Daoy (cell line): ENCODE measurements around the gene UVRAG. TPM values are rescaled to one million over a fixed set of nuclear protein-coding genes. Genes with fewer than 3 reads are reported as not detected.

Source experiments
- DNase-seq: peaks from one replicate; pipeline ENCODE4 v3.0.0-alpha.2; 2015; ENCODE audit warnings: low read depth
- total RNA-seq: library from RNA; depleted of rRNA; stranded (reverse); fragments of >200 nt; shearing (Covaris generic); gene quantifications from 2 replicates; pipeline ENCODE4 v1.2.3, GENCODE V29; 2014

The UVRAG gene
- total RNA-seq, 1 experiment from 2014 or later = 9.9 TPM

GRCh38 chr11:76162336-76163288 lies 347.6 kb downstream of the UVRAG start:
- no peak for DNase-seq

GRCh38 chr11:76163289-76163880 lies 348.4 kb downstream of the UVRAG start:
- DNase-seq = no peak

GRCh38 chr11:76164081-76164480 lies 349.1 kb downstream of the UVRAG start:
- DNase-seq = no peak

GRCh38 chr11:76164861-76165751 lies 350.1 kb downstream of the UVRAG start:
- no peak for DNase-seq

- DNase-seq = peak; percentile 48
Observed at GRCh38 chr11:76166314-76166713, 351.3 kb downstream of the UVRAG start.

GRCh38 chr11:76167590-76167989 lies 352.6 kb downstream of the UVRAG start:
- DNase-seq = no peak

GRCh38 chr11:76169473-76169896 lies 354.5 kb downstream of the UVRAG start:
- no peak for DNase-seq

GRCh38 chr11:76170468-76170867 lies 355.5 kb downstream of the UVRAG start:
- no peak for DNase-seq

- no peak for DNase-seq
Observed at GRCh38 chr11:76172583-76172982, 357.6 kb downstream of the UVRAG start.

GRCh38 chr11:76173663-76174062 lies 358.7 kb downstream of the UVRAG start:
- DNase-seq = no peak

- DNase-seq = no peak
Observed at GRCh38 chr11:76174330-76174729, 359.3 kb downstream of the UVRAG start.

GRCh38 chr11:76175783-76176182 lies 360.8 kb downstream of the UVRAG start:
- DNase-seq = no peak

GRCh38 chr11:76176463-76176862 lies 361.5 kb downstream of the UVRAG start:
- no peak for DNase-seq

GRCh38 chr11:76177250-76177686 lies 362.3 kb downstream of the UVRAG start:
- no peak for DNase-seq

- no peak for DNase-seq
Observed at GRCh38 chr11:76179147-76179546, 364.1 kb downstream of the UVRAG start.

GRCh38 chr11:76181371-76181770 lies 366.4 kb downstream of the UVRAG start:
- no peak for DNase-seq

GRCh38 chr11:76184551-76184993 lies 369.6 kb downstream of the UVRAG start:
- no peak for DNase-seq

- no peak for DNase-seq
Observed at GRCh38 chr11:76185511-76185910, 370.5 kb downstream of the UVRAG start.

GRCh38 chr11:76185931-76186401 lies 371.0 kb downstream of the UVRAG start:
- DNase-seq = no peak

GRCh38 chr11:76186776-76187279 lies 371.8 kb downstream of the UVRAG start:
- DNase-seq = no peak

GRCh38 chr11:76188873-76189272 lies 373.9 kb downstream of the UVRAG start:
- no peak for DNase-seq

GRCh38 chr11:76189682-76190081 lies 374.7 kb downstream of the UVRAG start:
- no peak for DNase-seq
